Hematopoietic multipotent progenitor cell (in vitro differentiated cells): ENCODE results near the gene NCAPD2. TPM values are rescaled to one million over a fixed set of nuclear protein-coding genes. Genes with fewer than 3 reads are reported as not detected.
A peak's percentile ranks its signal among the peaks of the same experiment; 100 is the strongest.

Experiments used
- DNase-seq, 3 donors: peaks; one replicate each; pipeline ENCODE4 v3.0.0-alpha.2; 2011 to 2015; ENCODE audit warnings: low read depth in 2 of 3, low spot score in 2 of 3
- small RNA-seq: library from RNA; depleted of rRNA; stranded (forward); fragments of <200 nt; gene quantifications from one replicate; pipeline ENCODE3, GENCODE V24; 2012
- total RNA-seq: library from RNA; depleted of rRNA; stranded (reverse); fragments of >200 nt; gene quantifications from one replicate; pipeline ENCODE4 v1.2.3, GENCODE V29; 2012

NCAPD2 gene
- total RNA-seq, 1 donor: 41.5 TPM

GRCh38 chr12:6569312-6569711 is 75.4 kb downstream of the NCAPD2 start:
- no peak for DNase-seq

DNA sequence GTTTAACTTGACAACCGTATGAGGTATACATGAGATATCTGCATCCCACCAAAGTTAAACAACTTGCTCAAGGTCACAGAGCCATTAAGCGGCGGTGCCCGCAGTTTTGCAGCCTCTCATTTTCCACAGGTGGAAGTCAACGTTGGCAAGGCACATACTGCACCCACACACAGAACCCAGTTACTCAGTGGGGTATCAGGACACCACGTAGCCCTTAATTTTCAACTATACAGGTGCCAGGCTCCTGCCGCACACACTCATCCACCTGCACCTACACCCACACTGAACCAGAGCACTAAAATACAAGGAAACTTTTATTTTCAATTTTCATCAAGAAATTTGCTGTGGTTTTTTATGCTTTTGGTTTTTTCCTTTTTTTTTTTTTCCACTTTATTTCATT is 75.9 kb downstream of the NCAPD2 start:
- DNase-seq: no peak

DNA sequence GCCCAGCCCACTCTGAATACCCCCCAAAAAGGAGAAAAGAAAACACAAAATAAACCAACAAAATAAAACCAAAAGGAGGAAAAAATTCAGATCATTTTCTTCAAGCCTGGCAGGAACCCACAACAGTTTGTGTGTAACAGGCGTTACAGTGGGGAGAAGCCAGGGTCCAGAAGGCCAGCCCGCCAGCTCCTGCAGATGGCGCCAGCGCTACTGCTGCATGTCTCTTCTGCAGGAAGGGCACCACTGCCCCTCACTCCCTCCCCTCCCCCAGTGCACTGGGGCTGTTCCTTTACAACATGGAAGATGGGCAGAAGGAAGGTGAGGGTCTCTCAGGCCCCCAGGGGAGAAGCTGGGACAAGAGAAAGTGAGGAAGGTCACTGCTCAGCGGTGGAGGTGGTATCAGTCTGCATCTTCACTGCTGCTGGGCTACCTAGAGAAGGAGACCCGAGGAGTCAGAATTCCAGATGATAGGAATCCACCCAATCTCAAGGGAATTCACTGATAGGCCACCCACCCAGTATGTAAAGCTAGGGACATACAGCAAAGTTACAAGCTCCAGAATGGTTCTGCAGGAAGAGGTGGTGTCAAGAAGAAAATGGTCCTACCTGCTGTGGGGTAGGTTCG is 76.5 kb downstream of the NCAPD2 start:
- peak in 2 of 3 donors; percentile 60 to 63 for DNase-seq

DNA sequence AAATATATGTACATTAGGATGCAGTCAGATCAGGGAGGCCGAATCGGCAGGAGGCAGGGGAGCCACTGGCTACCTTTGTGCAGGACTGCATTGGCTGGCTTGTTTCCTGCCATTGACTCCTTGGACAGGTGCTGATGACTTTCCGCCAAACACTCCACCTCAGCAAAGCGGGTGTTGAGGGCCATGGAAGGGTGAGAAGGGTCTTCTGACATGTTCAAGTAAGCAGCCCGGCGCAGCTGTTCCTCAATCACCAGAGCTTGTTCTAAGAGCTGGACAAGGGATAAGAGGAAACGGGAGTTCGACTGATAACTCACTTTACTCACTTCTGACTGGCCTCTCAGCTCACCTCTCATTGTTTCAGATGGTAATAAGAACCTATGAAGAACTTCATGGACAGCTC is 79.1 kb downstream of the NCAPD2 start:
- no peak for DNase-seq

DNA sequence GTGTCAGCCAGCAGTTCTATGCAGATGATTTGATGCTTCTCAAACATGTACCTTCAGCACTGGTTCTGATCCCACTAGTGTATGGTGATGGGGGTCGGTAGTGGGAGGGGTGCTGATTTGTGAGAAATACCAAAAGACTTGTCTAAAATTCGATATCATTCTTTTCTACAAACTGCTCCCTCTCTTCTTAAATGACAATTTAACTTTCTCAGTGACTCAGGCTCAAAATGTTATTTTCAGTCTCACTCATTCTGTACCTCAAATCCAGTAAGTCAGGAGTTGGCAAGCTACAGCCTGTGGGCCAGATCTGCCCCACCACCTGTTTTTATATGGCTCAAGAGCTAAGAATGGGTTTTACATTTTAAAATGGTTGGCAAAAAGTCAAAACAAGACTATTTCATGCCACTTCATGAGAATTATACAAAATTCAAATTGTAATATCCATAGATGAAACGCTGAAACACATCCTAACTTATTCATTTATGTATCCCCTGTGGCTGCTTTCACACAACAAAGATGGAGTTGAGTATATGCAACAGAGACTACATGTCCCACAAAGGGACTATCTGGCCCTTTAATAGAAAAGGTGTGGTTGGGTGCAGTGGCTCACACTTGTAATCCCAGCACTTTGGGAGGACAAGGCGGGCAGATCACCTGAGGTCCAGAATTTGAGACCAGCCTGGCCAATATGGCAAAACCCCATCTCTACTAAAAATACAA is 80.8 kb downstream of the NCAPD2 start:
- no peak for DNase-seq

DNA sequence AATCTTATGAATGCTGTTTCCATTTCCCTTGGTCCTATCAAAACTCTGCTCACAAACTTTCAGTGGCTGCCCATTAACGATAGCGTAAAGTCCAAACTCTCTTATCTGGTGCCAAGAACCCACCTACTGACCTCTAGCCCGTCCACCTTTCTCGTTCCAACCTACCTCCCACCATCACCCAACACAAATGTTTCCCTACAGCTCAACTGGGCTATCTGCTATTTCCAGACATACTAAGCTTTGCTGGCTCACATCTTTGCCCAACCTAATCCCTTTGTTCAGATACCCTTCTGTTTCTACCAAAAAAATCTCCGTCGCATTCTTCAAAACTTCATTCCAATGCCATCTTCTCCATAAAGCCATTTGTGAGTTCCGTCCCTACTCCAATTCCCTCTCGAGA is 81.7 kb downstream of the NCAPD2 start:
- DNase-seq: no peak

Small RNAs within 50 kb of the gene (small RNA-seq; reads per million reads assigned to genes)
- gene SCARNA11: 98.2 reads per million, percentile 97 among the genes with 10 or more reads in this experiment

Other genes starting within 250 kb of the NCAPD2 start
- gene PLEKHG6, start 183.4 kb upstream of the NCAPD2 start, total RNA-seq: 13.7 TPM
- 217 TPM for gene TNFRSF1A, start 152.0 kb upstream of the NCAPD2 start, total RNA-seq
- gene SCNN1A, start 118.5 kb upstream of the NCAPD2 start, total RNA-seq: 0.81 TPM
- gene LTBR, start 109.9 kb upstream of the NCAPD2 start, total RNA-seq: 60.6 TPM
- gene CD27, start 49.1 kb upstream of the NCAPD2 start, total RNA-seq: 1.1 TPM
- gene TAPBPL, start 42.1 kb upstream of the NCAPD2 start, total RNA-seq: 114 TPM
- gene VAMP1, start 23.4 kb upstream of the NCAPD2 start, total RNA-seq: 11.8 TPM
- 29.1 TPM for gene MRPL51, start 840 bp upstream of the NCAPD2 start, total RNA-seq
- 7,142 TPM for gene GAPDH, start 40.4 kb downstream of the NCAPD2 start, total RNA-seq
- 13.5 TPM for gene IFFO1, start 61.9 kb downstream of the NCAPD2 start, total RNA-seq
- 39.9 TPM for gene NOP2, start 74.2 kb downstream of the NCAPD2 start, total RNA-seq
- 305 TPM for gene CHD4, start 113.3 kb downstream of the NCAPD2 start, total RNA-seq
- 3.8 TPM for gene LPAR5, start 141.9 kb downstream of the NCAPD2 start, total RNA-seq
- 15.9 TPM for gene ACRBP, start 153.3 kb downstream of the NCAPD2 start, total RNA-seq
- 57.6 TPM for gene ING4, start 169.0 kb downstream of the NCAPD2 start, total RNA-seq
- 48.7 TPM for gene ZNF384, start 195.3 kb downstream of the NCAPD2 start, total RNA-seq
- under 0.01 TPM for gene PIANP, start 206.7 kb downstream of the NCAPD2 start, total RNA-seq
- 55.7 TPM for gene COPS7A, start 229.9 kb downstream of the NCAPD2 start, total RNA-seq